Hematopoietic multipotent progenitor cell treated with erythropoietin and hydrocortisone succinate and interleukin-3 and kit ligand, for 17 days (in vitro differentiated cells): ENCODE data around the gene PPP1R3D.
"Not testable (repeated sequence)": the region's sequence is repeated elsewhere in the genome, so short reads cannot be mapped to it uniquely, and the experiment has no call there.

ENCODE experiments used
- DNase-seq: peaks from one replicate; pipeline ENCODE4 v3.0.0-alpha.2; 2015; ENCODE audit warnings: low spot score

Gene PPP1R3D

GRCh38 chr20:59940129-59940955 is at the start of gene PPP1R3D, which contains the start of gene FAM217B:
TSS of gene PPP1R3D (minus strand) at chr20:59940305. CDS start at chr20:59939931, 374 bp downstream.
TSS of gene FAM217B (plus strand) at chr20:59940389. CDS start at chr20:59943944, 3,555 bp downstream.
- peak; percentile 68 for DNase-seq

GRCh38 chr20:59988141-59988540 is 48.0 kb upstream of the PPP1R3D start:
- no peak for DNase-seq

- DNase-seq = no peak
Measured at GRCh38 chr20:59987135-59987534, 47.0 kb upstream of the PPP1R3D start.

- no peak for DNase-seq
Measured at GRCh38 chr20:59985864-59986263, 45.8 kb upstream of the PPP1R3D start.

GRCh38 chr20:59985164-59985563 is 45.1 kb upstream of the PPP1R3D start:
- no peak for DNase-seq

GRCh38 chr20:59984541-59984940 is 44.4 kb upstream of the PPP1R3D start:
- no peak for DNase-seq

GRCh38 chr20:59983076-59983475 is 43.0 kb upstream of the PPP1R3D start:
- DNase-seq = no peak

GRCh38 chr20:59977086-59977485 is 37.0 kb upstream of the PPP1R3D start:
- DNase-seq = no peak

GRCh38 chr20:59976156-59976782 is 36.2 kb upstream of the PPP1R3D start:
- no peak for DNase-seq

GRCh38 chr20:59972037-59972801 is 32.1 kb upstream of the PPP1R3D start:
- DNase-seq = no peak

- DNase-seq = no peak
Measured at GRCh38 chr20:59971428-59971827, 31.3 kb upstream of the PPP1R3D start.

GRCh38 chr20:59966428-59966827 is 26.3 kb upstream of the PPP1R3D start:
- DNase-seq = no peak

- DNase-seq = no peak
Measured at GRCh38 chr20:59962155-59962554, 22.1 kb upstream of the PPP1R3D start.

- DNase-seq = no peak
Measured at GRCh38 chr20:59961423-59961822, 21.3 kb upstream of the PPP1R3D start.

GRCh38 chr20:59958626-59959025 is 18.5 kb upstream of the PPP1R3D start:
- DNase-seq = no peak

GRCh38 chr20:59958123-59958522 is 18.0 kb upstream of the PPP1R3D start, which contains the start of gene CDH26:
TSS of gene CDH26 (plus strand) at chr20:59958423. CDS start at chr20:59958727, 304 bp downstream.
- no peak for DNase-seq

GRCh38 chr20:59957568-59957967 is 17.5 kb upstream of the PPP1R3D start:
- DNase-seq = not testable (repeated sequence)

- DNase-seq = no peak
Measured at GRCh38 chr20:59955131-59955796, 15.2 kb upstream of the PPP1R3D start.

GRCh38 chr20:59954718-59955117 is 14.6 kb upstream of the PPP1R3D start:
- DNase-seq = no peak

GRCh38 chr20:59949911-59950310 is 9.8 kb upstream of the PPP1R3D start:
- DNase-seq = no peak

GRCh38 chr20:59948828-59949720 is 9.0 kb upstream of the PPP1R3D start:
- DNase-seq = peak; percentile 19
